ENCODE measurements around the gene MAL.
"Not testable (repeated sequence)": the region's sequence is repeated elsewhere in the genome, so short reads cannot be mapped to it uniquely, and the experiment has no call there.

Gene MAL

DNA sequence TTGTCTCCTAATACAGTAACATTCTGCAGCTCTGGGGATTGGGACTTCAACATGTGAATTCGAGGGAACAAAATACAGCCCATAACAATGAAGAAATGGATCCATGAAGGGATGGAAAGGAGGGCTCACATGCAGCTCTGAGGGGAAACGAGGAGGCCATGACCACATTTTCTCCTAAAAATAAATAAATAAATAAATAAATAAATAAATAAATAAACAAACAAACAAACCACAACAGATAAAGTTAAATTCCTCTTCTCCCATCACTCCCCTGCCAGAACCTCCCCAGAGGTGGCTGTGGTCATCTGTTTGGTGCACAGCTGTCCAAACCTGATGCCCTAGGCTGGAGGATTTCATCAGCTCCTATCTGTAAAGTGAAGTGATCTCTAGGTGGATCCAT, 42.7 kb downstream of the MAL start:
- no peak for DNase-seq

- no peak for DNase-seq
Measured at GRCh38 chr2:95069465-95069864, 44.0 kb downstream of the MAL start.

- no peak for DNase-seq
Measured at GRCh38 chr2:95071856-95072255, 46.3 kb downstream of the MAL start.

GRCh38 chr2:95072424-95072823, 46.9 kb downstream of the MAL start:
- no peak for DNase-seq

DNA sequence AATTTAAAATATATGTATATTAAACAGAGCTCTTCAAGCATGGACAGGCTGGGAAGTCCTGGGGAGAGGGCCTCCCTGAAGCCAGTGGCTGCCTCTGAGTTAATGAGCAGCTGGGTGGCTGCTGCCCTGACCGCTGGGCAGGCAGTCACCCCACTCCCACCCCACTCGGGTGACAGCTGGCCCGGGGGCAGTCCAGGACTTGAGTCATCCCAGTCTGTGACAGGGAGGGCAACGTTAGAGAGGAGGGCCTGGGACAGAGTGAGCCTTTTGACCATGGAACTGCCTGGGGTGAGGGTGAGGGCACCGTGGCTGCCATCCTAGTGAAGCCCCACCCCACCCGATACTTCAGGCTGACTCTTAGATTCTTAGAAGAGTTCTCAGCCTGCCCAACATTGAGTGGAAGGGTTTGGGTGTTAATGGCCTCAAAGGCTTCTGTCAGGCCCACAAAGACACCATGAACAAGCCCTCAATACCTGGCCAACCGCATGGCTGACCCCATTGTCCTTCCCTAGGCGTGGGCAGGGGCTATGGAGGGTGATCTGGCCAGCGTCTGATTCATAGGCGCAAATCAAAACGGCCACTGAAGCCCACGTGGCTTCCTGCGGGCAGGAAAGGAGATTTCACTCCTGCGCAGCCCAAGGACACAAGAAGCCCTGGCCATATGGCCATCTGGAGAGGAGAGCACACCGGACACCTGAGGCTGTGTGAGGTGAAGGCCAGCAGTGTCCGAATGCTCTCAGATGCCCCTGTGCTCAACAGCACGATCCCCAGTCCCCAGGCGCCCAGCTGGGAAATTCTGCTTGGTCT, 48.6 kb downstream of the MAL start:
- no peak for DNase-seq

DNA sequence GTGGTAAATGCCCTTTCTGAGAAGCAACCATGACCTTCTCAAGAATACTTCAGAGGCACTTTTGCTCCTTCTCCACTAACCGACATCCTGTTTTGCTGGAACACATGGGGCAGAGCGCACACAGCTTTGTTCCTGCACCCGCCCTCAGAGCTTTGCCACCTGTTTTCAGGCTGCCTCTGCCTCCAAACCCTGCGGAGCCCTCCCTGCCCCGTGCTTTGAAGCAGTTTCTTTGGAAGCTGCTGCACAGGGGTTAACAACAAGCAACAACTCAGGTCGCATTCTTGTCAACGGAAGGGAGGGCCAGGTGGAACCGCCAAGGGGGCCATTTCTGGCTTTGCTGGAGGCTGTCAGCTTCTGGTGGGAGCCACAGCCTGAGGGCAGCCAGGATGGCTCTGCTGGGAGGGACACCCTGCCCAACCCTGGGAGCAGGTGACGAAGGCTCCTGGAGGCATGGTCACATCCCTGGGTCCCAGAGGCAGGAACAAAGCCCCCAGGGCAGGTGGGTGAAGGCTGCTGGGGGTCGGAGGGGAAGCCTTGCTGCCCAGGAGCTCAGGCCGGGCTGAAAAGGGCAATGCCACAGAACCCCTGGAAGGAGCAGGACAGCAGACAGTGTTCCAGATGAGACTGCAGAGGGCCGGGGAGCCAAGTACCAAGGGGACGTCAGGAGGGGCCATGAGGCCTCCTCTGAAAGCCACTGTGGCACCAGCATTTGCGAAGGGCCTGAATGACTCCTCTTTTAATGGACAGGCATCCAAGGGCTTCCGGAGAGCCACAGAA, 49.3 kb downstream of the MAL start:
- DNase-seq, result peak; percentile 73

- DNase-seq, result no peak
Measured at GRCh38 chr2:95075440-95076132, 50.1 kb downstream of the MAL start.

GRCh38 chr2:95076705-95077529, 51.4 kb downstream of the MAL start:
- peak; percentile 92 for DNase-seq

GRCh38 chr2:95077530-95077825, 52.0 kb downstream of the MAL start:
- no peak for DNase-seq

- no peak for DNase-seq
Measured at GRCh38 chr2:95077861-95078603, 52.5 kb downstream of the MAL start.

GRCh38 chr2:95079199-95079683, 53.7 kb downstream of the MAL start:
- no peak for DNase-seq

DNA sequence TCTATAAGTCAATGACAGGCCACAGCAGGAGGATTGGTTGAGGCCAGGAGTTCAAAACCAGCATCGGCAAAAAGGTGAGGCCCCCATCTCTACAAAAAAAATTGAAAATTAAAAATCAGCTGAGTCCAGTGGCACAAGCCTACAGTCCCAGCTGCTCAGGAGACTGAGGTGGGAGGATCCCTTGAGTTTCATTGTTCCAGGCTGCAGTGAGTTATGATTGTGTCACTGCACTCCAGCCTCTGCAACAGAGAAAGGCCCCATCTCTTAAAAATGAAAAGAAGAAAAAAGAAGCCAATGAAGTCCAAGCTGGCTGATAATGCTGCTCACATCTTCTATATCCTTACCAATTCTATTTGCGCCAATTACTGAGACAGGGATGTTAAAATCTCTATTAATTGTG, 57.0 kb downstream of the MAL start:
- no peak for DNase-seq

DNA sequence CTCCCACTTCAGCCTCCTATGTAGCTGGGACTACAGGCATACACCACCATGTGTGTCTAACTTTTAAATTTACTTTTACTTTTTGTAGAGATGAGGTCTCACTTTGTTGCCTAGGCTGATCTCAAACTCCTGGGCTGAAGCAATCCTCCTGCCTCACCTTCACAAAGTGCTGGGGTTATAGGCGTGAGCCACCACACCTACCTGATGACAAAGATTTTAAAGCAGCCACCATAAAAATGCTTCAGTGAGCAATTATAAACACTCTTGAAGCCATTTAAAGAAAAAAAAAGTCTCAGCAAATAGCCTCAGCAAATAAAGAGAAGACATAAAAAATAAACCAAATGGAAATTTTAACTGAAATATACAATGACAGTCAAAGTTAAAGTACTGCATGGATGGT, 60.5 kb downstream of the MAL start:
- no peak for DNase-seq

DNA sequence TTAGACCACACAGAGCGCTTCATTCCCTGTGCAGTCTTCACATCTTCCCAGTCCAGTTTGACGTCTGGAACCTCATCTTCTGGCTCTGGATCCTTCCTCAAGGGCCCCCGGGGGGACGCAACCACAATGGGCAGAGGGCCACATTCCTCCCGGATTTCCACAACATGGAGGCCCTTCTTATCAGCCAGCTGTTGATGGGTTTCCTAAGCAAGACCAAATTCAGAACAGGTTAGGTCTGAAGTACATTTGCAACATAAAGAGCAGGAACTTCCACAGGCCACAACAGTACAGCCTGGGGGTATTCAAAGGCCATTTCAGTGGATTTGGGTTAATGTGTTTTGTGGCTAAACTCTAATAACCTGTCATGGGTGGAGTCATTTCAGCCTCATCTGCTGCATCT, 61.9 kb downstream of the MAL start:
- DNase-seq, result no peak

DNA sequence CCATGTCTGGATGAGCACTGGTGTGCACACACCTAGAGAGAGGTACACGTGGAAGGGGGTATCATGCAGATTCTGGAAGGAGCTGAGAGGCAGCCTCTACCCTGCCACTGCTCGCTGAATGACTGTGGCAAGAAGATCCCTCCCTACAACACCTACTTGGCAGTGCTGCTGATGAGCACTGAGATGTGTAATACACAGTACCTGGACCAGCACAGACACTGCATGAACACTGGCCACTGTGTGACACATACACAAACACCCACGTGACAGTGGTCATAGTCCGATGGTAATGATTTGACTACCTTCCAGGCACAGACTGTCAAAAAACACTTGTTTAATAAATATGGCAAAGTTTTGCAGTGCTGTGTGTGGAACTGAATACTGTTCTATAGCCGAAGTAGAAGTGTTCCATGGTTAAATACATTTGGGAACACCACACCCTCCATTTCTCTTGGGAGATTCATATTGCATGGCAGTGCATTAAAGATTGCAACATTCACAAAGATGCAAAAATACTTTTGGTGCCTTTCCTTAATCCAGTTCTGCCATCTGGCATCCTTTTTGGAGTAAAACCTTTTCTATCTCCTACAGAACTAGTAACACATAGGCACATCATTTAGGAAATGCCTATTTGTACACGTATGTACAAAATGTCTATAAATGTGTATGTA, 66.5 kb downstream of the MAL start:
- DNase-seq, result no peak

DNA sequence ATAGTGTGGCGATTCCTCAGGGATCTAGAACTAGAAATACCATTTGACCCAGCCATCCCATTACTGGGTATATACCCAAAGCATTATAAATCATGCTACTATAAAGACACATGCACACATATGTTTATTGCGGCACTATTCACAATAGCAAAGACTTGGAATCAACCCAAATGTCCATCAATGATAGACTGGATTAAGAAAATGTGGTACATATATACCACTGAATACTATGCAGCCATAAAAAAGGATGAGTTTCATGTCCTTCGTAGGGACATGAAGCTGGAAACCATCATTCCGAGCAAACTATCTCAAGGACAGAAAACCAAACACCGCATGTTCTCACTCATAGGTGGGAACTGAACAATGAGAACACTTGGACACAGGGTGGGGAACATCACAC, 72.8 kb downstream of the MAL start:
- not testable (repeated sequence) for DNase-seq

- DNase-seq, result no peak
Measured at GRCh38 chr2:95099910-95100309, 74.4 kb downstream of the MAL start.

Measured in CD4-positive, alpha-beta T cell treated with Interleukin-10 for 1 hour (primary cell).